Left forelimb (tissue), 1 donor: ENCODE results near the gene IL23R.

Source experiments
- DNase-seq: peaks from one replicate; pipeline ENCODE4 v3.0.0-alpha.2; 2018; ENCODE audit warnings: low spot score

IL23R gene

DNA sequence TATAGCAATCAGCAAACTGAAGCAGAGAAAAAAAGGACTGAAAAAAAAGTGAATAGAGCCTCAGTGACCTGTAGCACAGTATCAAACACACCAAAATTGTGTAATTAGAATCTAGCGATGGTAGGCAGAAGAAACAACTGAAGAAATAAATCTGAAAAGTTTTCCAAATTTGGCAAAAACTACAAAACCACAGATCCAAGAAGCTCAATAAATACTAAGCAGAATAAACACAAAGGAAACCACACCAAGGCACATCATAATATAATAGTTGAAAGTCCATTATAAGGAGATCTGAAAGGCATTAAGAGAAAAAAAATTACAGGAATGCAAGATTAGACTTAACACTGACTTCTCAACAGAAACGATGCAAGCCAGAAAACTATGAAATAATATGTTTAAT is 134.3 kb downstream of the IL23R start:
- no peak for DNase-seq

DNA sequence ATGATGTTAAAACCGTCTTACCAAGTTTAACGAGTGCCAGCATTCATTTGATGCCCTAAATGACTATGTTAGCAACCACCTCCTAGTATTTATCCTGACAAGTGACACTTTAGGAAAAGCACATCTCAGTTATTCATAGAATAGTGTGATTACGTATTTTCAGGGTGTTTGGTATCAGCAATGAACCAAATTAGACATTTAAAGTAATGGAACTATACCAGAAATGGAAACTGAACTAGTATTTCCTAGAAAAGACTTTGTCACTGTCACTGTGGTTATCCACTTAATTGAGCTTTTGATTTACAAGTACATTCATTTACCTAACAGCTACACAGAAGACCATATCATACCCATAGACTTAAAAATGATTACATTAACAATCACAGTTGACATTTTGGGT is 137.8 kb downstream of the IL23R start:
- DNase-seq, result no peak

DNA sequence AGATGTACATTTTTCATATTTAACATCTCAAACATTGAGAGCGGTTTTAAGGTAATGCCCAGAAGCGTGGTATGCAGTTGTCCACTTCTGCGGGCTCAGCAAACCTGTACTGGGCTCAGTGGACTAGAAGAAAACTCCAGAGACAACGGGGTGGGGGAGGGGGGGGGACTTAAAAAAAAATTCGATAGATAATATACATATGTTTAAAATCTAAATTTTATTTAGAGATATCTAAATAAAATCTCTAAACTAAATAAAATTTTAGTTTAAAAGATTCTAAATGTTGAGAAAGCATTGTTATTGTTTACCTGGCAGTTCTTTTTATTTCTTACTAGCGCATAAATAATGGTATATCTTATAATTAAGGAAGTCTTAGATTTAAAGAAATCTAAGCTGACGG is 140.3 kb downstream of the IL23R start:
- no peak for DNase-seq

DNA sequence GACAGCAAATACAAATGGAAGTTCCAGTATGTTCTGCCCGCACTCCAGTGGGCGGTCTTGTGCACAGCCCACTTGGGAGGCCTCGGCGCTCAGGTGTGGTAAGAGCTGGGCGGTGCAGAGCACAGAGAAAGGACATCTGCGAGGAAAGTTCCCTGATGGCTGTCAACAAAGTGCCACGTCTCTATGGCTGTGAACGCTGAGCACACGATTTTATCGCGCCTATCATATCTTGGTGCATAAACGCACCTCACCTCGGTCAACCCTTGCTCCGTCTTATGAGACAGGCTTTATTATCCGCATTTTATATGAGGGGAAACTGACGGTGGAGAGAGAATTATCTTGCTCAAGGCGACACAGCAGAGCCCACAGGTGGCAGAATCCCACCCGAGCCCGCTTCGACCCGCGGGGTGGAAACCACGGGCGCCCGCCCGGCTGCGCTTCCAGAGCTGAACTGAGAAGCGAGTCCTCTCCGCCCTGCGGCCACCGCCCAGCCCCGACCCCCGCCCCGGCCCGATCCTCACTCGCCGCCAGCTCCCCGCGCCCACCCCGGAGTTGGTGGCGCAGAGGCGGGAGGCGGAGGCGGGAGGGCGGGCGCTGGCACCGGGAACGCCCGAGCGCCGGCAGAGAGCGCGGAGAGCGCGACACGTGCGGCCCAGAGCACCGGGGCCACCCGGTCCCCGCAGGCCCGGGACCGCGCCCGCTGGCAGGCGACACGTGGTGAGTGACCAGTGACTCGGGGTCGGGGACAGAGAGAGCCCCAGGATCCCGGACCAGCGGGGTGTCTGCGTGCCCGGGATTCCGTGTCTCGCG is 141.2 kb downstream of the IL23R start, which contains the start of gene IL12RB2:
Gene IL12RB2 (plus strand): TSS at position 623 of the 810 bp plus-strand sequence. CDS start 12,496 bp downstream, outside the sequence.
- DNase-seq, result no peak

DNA sequence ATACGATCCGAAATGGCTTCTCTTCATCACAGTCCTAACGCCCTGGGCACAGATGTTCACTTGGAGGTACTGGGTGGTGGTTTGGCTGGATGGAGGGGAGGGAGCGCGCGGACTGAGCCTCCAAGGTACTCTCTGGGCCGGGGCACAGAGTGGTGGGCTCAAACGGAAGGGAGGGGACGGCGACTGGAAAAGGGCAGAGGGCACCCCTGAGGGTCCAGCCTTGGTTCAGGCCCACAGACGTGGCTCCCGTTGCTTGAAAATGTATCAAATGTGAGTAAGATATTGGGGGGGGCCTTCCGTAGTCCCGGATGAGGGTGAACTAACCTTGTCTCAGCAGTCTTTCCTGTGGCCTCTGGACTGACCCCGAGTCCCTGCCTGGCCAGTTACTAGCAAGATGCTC is 141.9 kb downstream of the IL23R start:
- no peak for DNase-seq
